ENCODE measurements around the gene CBARP. TPM values are rescaled to one million over a fixed set of nuclear protein-coding genes. Genes with fewer than 3 reads are reported as not detected.

The CBARP gene
- total RNA-seq, 1 experiment from 2014 or later = 28.4 TPM

GRCh38 chr19:1254081-1254527 is 16.3 kb upstream of the CBARP start:
- no peak overlapping the region for H3K4me2 ChIP-seq (ENCODE audit: insufficient read depth, insufficient read length, low read length)
- no peak overlapping the region for H2AFZ ChIP-seq (ENCODE audit: low read length)
- Mint-ChIP-seq H3K27ac (peak overlapping the region in 2 of 3 experiments; percentile 70 to 89; a peak in 2 of 7 replicates), H3K36me3 (ENCODE audit: insufficient read depth in 1 of 3, low read depth in 3 of 3) (peaks cover 25 to 68% (median 54%) of the 10 kb centered on the region in 3 experiments; a peak in 6 of 7 replicates), H3K4me3 (no peak overlapping the region), H3K9me3 (no peaks in the 10 kb centered on the region; a peak in 1 of 5 replicates), H3K4me1 (peaks cover 17 to 34% of the 10 kb centered on the region in 2 experiments), H3K27me3 (ENCODE audit: low read depth) (no peaks in the 10 kb centered on the region)
- no peak overlapping the region for H3K27ac ChIP-seq (ENCODE audit: insufficient read length, low read depth, low read length)
- H3K79me2 ChIP-seq (ENCODE audit: insufficient read depth, low read length) = peaks cover 11% of the 10 kb centered on the region; the same call in 1 of the 2 replicates
- H2BK20ac ChIP-seq (ENCODE audit: low read depth, low read length, poor library complexity, severe bottlenecking) = no peak overlapping the region
- no peak for TF ChIP-seq CTCF (conservative IDR thresholded peaks at IDR 0.05)
- no peak overlapping the region for H4K5ac ChIP-seq (ENCODE audit: insufficient read length, low read depth, low read length)
- H3K23ac ChIP-seq (ENCODE audit: insufficient read length, low read depth, low read length) = no peak overlapping the region
- no peaks in the 10 kb centered on the region for H3K9me3 ChIP-seq (ENCODE audit: control insufficient read depth, low read depth, low read length)
- no peak overlapping the region for H3K14ac ChIP-seq (ENCODE audit: insufficient read depth, low read length)
- H3T11ph ChIP-seq (ENCODE audit: low read length) = no peak overlapping the region
- H2BK120ac ChIP-seq (ENCODE audit: low read depth, low read length, poor library complexity, severe bottlenecking) = no peak overlapping the region
- peaks cover 12% of the 10 kb centered on the region for H3K23me2 ChIP-seq (ENCODE audit: insufficient read length, low read depth, low read length, poor library complexity, severe bottlenecking)
- no peak overlapping the region for H3K56ac ChIP-seq (ENCODE audit: insufficient read length, low read depth, low read length)
- H2BK5ac ChIP-seq (ENCODE audit: insufficient read length, low read length) = no peak overlapping the region
- no peak for DNase-seq
- H3K18ac ChIP-seq (ENCODE audit: insufficient read length, low read depth, low read length) = no peak overlapping the region
- H4K8ac ChIP-seq (replicated peaks; ENCODE audit: insufficient read length, low read depth, low read length) = no peak overlapping the region
- no peak overlapping the region for H3K4ac ChIP-seq (ENCODE audit: low read depth, low read length)
- H4K20me1 ChIP-seq (ENCODE audit: control insufficient read depth, insufficient read depth, insufficient read length) = no peaks in the 10 kb centered on the region
- no peak overlapping the region for H2AK5ac ChIP-seq (ENCODE audit: insufficient read length, low read length)
- no peaks in the 10 kb centered on the region for H3K27me3 ChIP-seq (ENCODE audit: insufficient read depth, low read length)
- WGBS (ENCODE audit: extremely low coverage, insufficient read length, low lambda C conversion rate) = no CpG with 5 or more reads among the region's 37 CpGs
- no peak overlapping the region for H4K91ac ChIP-seq (ENCODE audit: insufficient read length, low read depth, low read length)
- H2BK12ac ChIP-seq (ENCODE audit: insufficient read length, low read depth, low read length) = no peak overlapping the region
- H3K9ac ChIP-seq (ENCODE audit: extremely low read depth, insufficient read length, low read length) = no peak overlapping the region
- H3K4me1 ChIP-seq (ENCODE audit: insufficient read depth, low read length) = no peaks in the 10 kb centered on the region; the same call in 1 of the 2 replicates
- no peaks in the 10 kb centered on the region for H3K79me1 ChIP-seq (ENCODE audit: insufficient read depth, low read depth, low read length, poor library complexity, severe bottlenecking)
- no peak overlapping the region for H2BK15ac ChIP-seq (ENCODE audit: low read depth, low read length)

Measured in H9 (cell line).